ENCODE measurements around the gene CYFIP1.

The CYFIP1 gene

DNA sequence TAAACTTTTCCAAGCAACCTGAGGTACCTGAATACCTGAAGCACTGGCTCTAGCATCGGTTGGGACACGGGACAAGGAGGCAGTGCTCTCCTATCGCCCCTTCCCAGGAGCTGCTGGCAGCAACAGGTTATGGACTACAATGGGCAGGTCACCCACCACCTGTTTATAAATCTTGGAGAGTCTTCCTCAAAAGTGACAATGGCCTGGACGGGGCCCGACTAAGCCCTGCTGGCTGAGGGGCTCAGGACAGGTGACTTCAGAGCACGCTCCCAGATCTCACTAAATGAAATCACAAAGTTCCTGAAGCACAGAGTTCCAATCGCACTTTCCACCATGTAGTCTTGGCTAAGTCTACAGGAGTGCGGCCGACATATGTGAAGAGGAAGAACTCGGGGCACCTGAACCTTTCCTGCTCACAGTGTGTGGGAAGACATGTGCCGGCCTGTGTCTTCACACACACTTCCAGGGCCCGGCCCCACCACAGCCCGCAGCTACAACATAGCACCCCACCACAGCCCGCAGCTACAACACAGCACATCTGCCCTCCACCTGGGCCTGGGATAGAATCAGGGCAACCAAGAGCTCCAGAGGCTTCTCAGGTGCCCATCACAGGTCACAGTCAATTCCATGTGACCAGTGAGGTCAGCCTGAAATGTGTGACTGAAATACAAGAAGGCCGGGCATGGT is 12.9 kb downstream of the CYFIP1 start:
- DNase-seq, result no peak

DNA sequence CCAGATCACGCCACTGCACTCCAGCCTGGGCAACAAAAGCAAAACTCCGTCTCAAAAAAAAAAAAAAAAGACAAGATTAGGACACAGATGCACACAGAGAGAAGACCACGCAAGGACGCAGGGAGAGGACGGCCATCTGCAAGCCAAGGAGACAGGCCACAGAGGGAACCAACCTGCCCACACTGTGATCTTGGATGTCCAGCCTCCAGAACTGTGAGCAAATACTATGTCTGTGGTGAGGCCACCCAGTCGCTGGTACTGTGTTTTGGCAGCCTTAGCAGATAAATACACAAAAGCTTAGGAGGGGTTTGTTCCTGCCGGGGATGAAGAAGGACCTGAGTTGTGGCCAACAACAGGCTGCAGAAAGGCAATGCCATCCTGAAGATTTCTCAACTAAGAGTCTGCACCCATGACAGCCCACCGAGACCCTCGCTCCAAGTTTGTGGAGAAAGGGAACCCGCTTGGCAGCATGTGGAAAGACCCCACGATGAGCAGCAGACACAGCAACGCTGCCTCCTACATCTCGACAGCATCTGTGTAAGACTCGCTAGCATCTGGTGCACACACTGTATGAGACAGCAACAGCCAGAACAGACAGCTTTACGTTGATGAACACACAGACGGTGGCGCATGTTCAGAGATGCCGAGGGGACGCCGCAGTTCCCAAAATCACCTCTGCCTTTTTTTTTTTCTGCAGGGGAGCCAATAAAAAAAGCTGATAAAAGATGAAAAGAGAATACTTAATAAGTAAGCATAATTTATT is 13.7 kb downstream of the CYFIP1 start:
- DNase-seq, result no peak

DNA sequence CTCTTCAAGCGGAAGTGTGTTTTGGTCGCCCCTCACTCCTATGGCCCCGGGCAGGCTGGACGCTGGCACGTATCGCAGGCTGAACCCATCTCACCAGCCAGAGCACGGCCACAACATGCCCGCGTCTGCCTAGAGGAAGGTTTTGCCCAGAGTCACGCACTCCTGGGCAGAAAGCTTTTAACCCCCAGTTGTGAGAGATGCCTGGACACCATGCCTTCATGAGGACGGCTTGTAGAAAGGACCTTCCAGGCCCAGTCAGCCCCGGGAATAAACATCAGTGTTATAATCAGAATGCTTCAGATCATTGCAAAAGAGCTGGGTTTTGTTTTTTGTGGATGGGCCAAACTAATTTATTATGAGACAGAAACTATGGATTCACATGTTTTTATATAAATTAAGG is 16.5 kb downstream of the CYFIP1 start:
- DNase-seq, result no peak

DNA sequence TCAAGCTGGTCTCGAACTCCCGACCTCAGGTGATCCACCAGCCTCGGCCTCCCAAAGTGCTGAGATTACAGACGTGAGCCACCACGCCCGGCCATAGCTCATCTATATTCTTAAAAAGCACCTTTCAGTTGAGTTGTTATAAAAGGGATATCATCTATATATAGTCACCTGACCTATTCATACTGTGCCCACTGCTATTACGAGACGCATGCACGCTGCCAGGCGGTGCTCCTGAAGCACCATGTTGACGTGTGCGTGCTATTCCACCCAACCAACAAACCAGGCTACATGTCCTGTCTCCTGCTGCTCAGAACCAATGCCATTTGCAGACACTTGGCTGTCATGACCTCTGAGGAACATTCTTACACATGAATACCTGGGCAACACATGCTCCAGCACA is 17.6 kb downstream of the CYFIP1 start:
- DNase-seq, result no peak

DNA sequence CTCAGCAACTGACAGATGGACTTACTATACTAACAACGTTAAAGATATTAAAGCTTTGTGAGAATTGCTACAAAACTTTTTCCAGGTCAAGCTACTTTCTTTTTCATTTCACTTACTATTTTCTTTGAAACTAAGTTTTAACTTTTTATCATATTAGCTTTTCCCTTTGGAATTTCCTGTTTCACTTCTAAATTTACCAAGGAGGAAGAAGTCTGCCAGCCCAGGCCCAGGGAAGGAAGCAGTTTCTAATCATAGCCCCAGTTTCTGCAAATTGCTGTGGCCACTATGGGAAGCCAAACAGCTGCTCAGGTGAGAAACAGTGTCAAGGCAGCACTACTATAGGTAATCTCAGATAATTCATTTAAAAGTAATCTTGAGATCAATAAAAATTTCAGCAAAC is 18.4 kb downstream of the CYFIP1 start:
- DNase-seq, result no peak

DNA sequence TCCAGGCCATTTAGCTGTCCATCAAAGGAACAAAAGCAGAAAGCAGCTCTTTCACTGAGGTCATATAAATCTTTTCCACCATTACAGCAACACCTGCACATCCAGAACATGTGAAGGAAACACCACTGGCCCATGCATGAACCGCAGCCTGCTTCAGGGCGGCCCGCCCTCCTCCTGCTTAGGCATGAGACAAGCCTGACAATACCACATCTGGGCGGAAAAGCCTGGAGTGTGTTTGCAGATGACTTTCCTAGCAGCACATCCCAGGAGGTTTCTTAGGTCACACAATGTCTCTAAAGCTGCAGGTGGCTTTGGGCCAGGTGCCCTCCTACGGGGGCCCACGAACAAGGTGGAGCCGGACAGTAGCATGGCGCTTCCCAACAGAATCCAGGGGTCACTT is 19.6 kb downstream of the CYFIP1 start:
- no peak for DNase-seq

DNA sequence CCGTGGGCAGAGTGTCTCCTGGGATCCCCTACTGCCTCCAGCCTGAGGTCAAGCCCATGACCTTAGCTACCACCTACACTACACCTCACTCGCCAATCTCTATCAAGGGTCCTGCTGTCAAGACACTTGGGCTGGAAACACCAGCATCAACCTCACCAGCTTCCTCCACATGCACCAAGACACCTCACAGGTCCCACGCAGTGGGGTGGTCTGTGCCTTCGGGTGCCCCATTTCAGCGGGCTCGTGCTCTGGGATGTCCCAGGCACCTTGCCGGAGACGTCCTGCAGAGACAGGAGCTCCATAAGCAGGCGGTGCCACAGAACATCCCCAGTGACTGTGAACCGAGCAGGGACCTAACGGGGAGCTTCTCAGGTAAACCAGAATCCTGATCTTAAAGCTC is 20.0 kb downstream of the CYFIP1 start:
- DNase-seq, result no peak

DNA sequence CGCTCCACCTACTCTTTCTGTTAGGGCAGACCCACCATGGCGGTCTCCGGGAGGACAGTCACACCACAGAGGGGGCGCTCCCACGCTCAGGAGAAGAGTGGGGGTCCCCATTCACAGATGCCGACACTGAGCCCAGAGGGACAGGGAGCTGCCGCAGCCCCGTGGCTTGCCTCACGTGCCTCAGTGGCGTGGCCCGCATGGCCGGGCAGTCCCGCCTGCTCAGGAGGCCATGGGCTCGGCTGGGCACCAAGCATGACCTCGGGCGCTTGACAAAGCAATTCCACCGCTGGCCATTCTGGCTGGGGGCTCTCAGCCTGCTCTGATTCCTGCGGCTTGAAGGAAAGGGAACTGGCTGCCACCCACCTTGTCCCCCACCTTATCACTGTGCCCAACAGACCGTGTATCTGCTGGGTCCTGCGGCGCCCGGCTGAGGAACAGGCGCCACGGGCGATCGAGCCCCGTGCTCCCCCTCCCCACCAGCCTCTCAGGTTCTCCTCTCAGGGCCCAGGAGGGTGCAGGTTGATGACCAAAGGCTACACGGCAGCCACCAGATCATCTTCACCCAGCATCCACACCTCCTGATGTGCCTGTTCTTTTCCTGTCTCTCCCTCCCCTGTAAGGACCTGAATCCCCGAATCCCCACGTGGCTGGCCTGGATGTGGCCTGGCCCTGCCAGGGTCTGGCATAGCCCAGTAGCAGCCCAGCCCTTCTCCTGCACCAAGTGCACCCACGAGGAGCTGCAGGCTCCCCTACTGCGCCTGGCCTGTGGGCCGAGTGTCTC is 20.7 kb downstream of the CYFIP1 start:
- no peak for DNase-seq

DNA sequence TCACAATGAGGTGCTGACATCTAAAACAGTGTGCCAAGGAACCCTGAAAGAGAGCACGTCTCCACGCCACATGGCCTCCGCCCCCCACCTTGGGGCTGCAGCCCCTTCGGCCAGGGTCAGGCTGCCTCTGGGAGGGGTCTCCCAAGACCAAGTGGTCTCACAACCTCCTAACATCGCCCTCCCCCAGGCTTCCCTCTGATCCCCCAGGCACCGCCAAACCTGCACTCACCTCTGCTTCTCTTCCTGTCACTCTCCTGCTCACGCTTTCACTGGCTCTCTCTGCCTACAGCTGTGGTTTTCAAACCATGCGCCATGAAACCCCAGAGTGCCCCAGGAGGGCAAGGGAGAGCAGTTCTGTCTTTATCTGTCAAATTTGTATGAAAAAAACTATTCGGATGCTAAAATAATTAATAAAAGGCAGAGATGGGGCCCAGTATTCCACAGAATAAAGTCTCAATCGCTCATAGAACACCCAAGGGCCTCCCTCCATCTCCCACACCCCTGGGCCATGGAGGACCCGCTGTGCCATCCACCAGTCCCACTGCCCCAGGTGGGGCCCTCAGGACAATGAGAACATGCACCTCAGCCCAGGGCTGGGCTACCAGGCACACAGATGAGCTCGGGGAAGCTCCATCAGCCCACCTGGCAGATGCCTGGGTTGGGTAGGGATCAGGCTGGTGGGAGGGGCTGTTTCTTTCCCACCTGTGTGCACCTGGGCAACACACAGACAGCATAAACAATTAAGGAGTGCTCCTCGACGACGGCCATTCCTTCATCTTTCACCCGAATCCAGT is 21.5 kb downstream of the CYFIP1 start:
- DNase-seq, result no peak

DNA sequence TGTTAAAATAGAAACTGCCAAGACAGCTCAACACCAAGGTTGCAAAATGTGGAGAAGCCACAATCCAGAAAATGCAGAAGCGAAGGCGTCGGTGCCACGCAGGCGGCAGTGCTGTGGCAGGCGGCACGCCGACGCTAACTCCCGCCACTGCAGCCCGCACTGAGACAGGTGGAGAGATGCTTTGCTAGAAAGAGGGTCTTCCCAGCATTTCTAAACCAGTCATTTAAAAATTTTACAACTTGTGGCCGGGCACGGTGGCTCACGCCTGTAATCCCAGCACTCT is 23.2 kb downstream of the CYFIP1 start:
- DNase-seq, result no peak

DNA sequence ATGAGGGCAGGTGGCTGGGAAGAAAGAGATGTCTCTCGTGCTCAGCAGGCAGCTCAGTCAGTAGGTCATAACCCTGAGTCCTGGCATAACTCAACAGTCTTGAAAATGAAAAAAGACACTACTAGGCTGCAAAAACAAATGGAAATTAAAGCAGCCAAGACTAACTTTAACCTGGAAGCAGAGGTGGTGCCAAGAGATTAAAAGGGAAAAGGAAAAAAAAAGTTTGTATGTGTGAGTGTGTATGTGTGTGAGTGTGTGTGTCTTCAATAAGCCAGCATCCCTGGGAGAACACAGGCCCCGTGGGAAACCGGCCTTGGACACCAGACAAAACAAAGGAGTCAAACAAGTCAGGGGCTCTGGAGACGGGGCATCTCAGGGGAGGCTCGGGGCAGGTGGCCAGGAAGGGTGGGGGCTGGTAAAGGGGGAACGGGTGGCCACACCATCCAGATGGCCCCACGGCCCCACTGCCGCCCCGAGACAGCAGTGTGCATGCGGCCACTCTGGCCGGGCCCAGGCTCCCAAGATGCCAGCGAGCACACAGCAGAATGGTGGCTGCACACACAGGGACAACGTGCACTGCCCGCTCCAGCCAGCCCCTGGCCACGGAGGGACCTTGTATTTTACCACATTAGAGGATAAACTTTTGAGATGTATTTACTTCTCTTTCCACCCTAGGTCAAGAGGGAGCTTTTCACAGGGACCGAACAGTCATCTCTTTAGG is 23.8 kb downstream of the CYFIP1 start:
- DNase-seq, result no peak

DNA sequence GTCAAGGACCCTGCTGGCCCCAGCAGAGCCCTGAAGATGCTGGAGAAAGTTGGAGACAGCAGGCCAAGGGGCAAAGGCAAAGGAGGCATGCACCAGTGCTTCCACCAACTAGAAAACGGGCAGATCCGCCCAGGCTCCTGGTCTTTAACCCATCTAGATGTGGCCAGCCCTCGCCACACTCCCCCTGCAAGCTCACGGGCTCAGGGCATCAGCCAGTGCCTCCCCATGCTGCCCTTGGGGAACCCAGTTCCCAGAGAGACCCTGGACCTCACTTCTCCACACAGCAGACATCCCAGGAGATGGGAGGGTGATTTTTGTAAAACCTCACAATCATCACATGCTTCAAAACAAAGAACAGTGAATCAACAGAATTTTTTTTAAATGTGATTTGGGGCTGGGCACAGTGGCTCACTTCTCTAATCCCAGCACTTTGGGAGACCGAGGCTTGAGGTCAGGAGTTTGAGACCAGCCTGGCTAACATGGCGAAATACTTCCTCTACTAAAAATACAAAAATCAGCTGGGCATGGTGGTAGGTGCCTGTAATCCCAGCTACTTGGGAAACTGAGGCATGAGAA is 24.5 kb downstream of the CYFIP1 start:
- no peak for DNase-seq

DNA sequence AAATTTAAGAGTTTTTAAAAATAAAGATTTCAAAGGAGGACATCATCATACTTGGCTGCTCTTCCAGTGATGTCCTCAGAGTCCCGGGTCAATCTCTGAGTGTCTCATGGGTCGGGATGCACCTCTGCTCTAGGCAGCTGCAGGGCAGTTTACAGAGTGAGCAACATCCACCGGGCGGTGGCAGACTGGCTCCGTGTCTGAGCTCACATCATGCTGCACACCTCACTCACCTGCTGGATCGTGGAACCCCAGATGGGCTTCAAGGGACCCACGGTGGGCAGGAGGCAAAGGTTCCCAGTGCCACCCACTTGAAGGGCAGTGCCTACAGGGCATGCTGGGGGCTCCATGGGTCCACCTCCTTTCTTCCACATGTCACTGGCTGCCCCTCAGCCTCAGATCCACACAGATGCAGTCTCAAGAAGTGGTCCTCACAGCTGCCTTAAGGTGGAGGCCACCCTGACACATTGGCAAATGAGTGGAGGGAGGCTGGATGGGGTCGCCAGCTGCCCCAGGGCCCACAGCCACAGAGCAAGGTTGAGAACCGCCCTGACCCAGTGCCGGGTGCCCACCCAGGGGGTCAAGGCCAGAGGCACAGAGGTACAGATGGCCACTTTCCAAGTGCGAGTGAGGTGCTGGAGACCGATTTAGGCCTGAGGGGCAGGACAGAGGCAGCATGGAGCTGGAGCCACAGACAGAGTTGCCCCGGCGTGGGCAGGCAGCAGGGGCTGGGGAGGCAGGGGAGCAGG is 25.2 kb downstream of the CYFIP1 start:
- no peak for DNase-seq

DNA sequence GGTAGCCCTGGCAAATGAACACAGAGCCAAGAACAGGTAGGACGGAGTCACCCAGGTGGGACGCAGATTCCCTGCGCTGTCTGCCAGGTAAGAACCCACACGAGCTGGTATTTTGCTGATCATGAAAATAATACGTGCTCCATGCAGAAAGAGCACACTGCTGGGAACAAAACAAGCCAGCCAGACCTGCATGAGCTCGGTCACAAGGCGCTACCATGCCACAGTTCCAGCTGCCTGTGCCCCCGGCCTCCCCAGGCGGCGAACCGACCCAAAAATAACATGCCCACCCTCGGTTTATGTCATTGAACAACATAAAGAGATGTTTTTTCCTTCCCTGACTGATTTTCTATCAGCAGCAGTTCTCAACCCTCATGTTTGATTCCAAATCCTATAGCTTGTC is 25.8 kb downstream of the CYFIP1 start:
- no peak for DNase-seq

DNA sequence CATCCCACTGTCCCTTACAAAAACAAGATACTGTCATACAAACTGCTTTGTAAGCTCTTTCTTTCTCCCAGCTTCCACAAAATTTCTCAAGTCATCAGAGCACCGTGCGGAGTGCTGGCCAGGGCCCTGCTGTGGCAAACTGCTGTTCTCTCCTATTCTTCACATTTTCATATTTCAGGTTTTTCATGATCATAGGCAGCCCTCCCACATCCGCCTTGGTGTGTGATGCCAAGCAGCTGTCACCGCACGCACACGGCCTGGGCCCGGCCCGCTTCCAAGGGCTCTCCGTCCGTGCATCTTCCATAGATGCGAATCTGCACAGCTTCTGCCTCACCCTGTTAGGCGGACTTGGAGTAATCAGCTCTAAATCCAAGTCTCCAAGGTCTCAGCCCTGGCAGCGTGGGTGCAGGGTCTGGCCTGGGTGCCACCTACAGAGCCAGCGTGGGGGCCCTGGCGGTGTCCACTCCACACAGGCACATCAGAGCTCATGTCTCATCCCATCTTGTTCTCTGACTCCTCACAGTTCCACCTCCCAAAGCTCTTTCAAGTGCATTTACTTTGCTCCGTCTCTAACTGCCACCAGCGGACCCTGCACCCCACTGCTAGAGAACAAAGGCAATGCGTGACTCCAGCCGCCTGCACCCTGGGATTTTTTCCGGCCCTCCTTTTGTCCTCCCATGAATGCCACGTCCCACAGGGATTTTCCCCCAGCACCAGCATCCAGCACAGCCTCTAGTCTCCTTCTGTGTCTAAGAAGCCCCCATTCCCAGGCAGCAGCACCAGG is 27.2 kb downstream of the CYFIP1 start:
- no peak for DNase-seq

DNA sequence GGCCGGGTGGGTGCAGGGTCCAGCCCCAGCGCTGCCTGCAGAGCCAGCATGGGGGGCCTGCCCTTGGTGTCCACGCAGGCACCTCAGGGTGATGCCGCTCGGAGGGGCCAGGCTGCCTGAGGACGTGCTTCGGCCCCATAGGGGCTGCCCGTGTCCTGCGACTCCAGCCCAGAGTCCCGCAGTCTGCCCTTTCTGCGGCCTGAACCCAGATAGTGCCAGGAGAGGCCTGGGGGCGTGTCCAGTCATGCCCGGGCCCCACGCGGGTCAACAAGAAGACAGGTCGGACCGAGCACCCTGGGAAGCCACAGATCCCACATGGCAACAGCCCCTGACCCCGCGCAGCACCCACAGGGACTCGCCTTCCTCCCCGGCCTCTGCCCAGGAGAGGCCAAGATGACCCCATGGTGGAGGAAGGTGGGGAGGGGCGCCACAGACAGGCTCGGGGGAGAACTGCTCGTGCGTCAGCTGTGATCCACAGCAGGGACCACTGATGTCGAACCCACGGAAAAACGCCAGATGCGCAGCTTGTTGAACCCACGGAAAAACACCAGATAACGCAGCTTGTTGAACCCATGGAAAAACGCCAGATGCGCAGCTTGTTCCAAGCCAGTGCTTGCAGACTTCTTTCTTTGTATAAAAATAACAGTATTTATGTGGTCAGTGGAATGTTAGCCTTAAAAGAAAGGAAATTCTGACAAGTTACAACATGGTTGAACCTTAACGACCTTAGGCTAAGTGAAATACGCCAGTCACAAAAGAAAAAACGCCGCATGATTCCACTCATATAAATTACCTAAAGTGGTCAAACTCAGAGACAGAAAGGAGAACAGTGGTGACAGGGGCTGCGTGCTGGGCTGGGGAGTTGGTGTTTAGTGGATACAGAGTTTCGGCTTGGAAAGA is 28.5 kb downstream of the CYFIP1 start:
- no peak for DNase-seq

DNA sequence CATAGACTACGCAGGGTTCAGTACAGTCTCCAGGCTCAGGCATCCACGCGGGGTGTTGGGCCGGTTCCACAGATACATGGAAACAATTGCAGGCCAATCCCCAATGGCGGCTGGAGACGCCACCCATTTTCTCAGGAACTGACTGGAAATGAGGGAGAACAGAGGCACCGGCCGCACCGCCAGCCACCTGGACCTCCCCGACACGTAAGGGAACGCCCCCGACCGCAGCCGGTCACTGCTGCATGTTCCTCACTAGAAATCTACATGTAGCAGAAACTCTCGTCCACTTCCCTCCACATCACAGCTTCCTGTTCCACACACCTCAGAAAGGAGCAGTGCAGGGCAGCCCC is 29.2 kb downstream of the CYFIP1 start:
- DNase-seq, result no peak

DNA sequence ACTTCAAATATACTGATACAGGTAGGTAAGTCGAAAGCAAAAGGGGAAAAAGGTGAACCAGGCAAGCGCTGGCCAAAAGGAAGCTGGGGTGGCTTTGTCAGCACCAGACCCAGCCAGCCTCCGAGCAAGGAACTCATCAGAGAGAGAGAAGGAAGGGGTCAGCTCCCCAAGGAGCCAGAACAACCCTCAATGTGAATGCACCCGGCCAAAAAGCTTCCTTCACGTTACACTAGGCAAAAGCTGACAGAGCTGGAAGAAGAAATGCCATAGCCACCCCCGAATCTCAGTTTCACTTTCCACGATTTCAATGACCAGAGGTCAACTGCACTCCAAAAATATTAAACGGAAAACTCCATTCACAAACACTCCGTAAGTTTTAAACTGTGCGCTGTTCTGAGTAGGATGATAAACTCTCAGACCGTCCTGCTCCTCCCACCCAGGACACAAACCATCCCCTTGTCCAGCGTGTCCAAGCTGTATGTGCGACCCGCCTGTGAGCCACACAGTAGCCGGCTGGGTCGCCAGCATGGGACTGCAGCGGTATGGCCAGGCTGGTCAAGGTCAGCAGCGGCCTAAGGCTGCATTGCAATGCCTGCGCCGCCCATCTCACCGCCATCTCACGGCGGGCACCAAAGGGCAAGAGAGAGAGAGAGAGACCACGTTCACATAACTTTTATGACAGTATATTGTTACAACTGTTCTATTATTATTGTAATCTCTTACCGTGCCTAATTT is 29.7 kb downstream of the CYFIP1 start:
- no peak for DNase-seq

DNA sequence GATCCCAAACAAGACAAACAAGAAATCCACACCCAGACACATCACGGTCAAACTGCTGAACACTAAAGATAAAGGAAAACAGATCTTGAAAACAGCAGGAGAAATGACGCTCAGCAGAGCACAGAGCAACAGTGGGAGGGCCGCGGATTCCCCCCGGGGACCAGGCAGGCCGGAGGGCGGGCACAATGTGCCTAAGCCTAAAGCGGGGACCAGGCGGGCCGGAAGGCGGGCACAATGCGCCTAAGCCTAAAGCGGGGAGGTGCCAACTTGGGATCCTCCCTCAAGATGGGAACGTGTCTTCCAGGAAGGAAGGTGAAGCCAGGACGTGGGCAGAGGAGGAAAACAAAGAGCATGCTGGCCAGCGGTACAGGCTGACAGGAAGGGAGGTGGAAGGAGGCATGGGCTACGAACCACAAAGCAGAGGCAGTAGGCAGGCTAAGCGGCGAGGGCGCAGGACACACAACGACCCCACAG is 31.1 kb downstream of the CYFIP1 start:
- peak; percentile 81 for DNase-seq
